GM18526 (cell line): Measurements from ENCODE around the gene TTC33.

Source experiments
- POLR2A ChIP-seq: IDR thresholded peaks from 3 replicates; pipeline ENCODE4 v1.6.1; 2011; ENCODE audit not compliant: insufficient read length; ENCODE audit errors: extremely low read depth

Gene TTC33

DNA sequence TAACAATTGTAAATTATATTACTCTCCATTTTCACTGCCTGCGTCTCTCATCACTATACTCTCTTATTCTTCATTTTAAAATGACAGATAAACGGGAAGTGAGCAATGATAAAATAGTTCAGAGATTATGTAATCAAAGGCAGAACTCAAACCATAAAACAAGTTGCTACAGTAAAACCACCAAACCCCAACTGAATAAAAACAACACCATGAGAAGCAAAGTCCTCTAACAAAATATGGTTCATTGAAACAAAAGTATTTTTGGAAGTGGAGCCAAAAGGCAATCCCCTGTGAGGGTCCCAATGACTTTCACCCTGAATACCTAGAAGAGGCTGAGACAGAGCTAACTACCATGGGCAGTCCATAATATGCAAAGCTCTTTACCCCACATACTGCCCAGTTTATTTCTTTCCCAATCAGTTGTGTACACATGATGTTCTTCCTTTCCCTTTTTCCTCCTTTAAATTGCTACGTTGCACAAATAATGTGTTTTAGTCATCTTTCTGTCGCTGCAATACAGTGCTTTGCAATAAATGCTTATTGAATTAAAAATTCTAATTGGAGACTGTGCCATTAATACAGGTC is 140.1 kb downstream of the TTC33 start:
- TF ChIP-seq POLR2A = no peak

DNA sequence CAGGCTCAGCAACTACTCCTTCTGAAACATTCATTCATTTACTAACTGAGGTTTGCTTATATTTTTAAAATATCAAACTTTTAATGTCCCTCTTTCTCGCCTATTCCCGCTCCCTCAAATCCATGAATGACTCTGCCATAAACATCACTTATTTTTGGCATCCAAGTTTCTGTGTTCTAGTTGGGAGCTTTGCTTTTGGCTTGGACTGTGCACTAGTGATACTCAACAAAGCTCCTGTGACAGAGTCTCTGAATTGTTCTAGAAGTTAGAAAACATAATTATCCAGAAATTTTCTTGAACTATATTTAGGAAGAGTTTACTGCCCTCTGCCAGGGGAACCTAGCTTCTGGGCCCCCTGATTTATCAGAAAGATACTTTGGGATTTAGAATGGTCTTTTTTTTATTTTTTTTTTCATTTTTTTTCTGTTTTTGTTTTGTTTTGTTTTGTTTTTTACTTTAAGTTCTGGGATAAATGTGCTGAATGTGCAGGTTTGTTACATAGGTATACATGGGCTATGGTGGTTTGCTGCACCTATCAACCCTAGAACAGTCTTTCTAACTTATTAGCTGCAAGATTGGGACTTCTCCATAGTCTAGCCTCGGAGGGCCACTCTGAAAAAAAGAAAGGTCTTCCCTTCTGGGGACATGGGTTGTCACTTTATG is 140.7 kb downstream of the TTC33 start:
- no peak for TF ChIP-seq POLR2A

DNA sequence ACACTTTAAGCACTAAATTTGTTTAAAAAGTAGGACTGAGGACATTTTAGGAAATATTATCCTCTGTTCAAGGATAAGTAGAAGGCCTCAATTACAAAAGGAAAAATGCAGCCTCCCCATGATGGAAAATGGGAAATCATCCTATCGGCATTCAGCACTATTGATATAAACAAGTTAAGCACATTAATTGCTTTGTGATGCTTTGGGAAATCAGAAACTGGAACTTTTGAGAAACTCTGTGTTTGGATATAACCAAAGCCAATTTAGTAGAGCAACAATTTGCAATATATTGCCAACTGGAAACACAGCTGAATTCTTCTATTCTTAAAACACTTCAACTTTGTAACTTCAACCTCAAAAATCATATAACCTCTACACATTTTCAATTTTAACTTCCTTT is 141.3 kb downstream of the TTC33 start:
- no peak for TF ChIP-seq POLR2A

DNA sequence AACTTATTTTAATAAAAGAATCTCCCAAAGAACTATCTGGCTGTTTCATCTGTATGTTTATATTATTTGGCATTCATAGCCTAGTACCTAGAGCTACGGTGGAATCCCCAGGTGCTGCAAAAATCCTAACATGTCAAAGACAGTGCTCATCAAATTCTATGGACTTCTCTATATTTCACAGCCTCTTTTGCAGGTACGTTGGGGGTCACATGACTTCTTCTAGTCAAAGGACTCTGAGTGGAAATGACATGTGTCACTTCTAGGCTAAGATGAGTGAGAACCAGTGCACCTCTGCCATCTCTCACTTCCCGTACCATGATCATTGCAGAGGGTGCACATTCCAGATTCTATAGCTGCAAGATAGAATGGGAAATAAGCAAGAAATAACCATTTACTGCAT is 148.6 kb downstream of the TTC33 start:
- no peak for TF ChIP-seq POLR2A

DNA sequence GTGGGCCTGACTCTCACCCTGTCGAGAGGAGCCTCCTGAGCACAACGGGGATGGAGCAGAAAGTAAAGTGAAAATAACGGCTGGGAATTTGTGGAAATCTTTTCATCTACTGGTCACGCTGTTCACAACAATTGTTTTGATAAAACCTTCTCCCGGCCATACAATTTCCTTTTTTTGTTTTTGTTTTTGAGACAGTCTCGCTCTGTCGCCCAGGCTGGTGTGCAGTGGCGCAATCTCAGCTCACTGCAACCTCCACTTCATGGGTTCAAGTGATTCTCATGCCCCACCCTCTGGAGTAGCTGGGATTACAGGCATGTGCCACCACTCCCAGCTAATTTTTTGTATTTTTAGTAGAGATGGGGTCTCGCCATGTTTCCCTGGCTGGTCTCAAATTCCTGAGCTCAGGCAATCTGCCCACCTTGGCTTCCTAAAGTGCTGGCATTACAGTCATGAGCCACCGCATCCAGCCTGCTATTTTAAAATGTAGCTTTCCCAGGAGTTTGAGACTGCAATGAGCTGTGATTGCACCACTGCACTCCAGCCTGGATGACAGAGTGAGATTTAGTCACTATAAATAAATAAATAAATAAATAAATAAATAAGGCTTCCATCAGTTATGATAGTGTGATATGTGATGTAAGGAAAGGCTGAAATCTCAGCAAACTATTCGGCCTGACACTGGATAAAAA is 149.5 kb downstream of the TTC33 start:
- TF ChIP-seq POLR2A = no peak

DNA sequence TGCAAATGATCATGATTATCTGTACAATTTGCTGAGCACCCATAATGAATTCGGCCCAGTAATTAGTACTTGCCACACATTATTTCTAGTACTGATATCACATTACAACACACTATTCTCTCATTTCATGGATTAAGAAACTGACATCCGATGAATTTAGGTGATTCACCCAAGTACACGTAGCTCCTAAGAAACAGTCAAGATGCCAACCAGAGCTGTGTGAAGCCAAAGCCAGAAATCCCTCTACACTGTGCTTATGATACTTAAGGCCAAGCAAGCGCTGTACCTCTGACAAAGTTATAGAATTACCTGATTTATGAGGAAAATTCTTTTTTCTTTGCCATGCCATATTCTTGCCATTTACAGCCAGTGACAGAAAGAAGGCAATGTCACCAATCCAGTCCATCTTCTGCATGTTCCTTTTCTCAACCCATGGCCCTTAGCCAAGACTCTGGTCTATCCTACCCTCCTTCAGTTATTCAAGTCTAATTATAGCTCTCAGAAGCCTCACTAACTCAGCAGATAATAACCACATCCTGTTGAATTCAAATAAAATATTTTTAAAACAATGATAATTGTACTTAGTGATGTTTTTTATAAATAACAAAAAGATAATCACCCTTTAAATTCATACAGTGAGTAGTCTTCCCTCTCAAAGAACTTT is 150.3 kb downstream of the TTC33 start:
- no peak for TF ChIP-seq POLR2A

DNA sequence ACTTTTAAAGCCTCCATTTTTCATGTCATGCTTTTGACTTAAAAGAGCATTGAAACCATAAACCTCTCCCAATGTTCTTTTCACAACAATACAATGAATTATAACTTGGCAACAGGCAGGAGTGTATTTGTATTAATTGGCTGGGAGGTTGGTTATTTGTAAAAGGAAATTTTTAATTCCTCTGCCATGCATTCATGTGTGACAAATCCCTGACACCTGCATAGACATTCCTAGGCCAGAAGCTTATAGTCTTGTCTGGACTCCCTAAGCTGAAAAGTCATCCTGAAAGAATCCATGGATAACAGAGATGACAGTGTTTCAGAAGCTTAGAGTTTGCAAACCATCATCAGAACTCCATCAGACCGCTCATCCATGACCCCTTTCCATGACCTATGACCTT is 152.4 kb downstream of the TTC33 start:
- no peak for TF ChIP-seq POLR2A

DNA sequence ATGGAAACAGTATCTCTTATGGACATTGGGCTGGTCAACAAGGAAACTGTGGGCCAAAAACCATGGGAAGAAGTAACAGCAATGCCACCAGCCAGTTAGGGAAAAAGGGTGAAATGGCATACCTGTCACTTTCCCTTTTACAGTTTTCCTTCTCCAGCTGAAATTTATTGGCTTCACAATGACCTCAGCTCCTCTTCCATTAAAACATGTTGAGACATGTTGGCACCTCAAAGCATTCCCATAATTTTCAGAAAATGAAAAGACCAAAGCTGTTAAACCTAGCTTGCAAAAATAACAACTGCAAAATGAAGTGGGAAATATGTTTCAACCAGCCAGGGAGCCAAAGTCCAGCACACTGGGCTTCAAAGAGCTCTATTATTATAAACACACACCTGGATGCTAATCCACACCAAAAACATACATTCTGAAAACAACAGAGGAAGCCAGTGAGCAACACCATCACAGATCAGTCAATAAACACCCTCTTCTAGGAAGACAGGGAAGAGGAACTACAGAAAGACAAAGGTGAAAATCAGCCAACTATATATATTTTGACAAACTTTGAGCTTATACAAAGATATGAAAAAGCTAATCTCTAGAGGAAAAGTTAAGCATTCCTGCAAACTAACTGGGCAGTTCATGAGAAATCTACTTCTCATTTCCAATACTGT is 154.4 kb downstream of the TTC33 start:
- TF ChIP-seq POLR2A = no peak

DNA sequence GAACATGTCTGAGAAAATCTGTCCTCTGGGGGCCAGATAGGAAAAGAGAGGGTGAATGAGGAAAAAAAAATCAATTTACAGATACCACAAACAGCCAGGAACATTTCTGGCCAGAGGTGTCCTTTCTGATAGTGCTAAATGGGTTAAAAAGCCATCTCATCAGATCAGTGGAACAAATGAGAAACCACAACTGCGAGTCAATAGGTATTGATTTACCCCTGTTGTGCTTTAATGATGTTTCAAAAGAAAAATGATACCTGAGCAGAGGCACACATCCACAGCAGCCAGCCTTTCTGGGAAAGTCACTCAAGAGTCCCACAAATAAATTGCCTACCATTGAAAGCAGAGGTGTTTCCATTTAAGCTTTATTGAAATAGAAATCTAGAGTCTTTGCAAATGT is 155.4 kb downstream of the TTC33 start:
- TF ChIP-seq POLR2A = no peak

DNA sequence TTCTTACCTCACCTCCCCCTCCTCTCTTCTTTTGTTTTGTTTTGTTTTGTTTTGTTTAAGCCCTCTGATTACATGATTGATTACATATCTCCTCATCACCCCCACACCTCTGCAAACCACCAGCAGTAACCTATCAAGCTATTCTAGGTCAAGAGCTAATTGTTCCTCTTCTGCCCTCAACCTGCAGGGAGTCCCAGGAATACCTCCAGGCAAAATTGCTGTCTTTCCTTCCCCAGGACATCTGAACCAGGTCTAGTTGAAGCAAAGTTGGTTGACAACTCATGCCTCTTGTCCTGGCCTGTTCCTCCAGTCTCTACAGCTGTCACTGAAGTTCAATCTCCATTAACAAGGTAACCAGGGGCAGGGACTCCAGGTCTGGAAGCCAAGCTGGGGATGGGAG is 156.1 kb downstream of the TTC33 start:
- no peak for TF ChIP-seq POLR2A

DNA sequence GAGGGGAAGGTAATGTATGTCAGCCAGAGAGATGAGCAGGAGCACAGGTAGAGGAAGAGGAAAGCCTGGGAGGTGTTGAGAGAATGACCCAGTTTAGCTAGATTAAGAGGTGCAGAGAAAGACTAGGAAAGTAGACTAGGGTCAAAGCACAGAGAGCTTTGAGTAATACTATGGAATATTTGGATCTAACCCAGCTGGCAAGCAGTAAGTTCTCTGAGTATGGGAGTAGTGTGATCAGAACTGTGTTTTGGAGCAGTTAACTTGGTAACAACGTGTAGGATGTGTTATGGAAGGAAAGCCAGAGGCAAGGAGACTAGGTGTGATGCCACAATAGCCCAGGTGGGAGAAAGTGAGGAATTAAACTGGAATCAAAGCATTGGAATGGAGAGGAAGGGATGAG is 160.9 kb downstream of the TTC33 start:
- no peak for TF ChIP-seq POLR2A

DNA sequence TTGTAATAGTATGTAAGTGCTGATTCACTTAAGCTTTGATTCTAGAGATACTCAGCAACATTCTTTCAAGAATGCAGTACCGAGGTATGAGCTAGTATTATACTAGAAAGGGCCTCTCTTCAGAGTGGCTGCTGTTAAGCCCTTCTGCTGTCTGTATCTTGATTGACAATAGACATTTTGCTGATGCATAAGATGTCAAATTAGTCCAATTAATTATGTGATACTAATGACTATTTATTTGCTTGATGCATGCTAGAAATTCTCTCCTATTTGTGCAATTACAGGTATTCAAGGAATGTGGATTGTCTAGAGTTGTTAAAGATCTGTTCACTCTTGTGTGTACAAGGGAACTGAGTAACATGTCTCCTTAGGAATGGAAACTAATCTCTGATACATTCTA is 168.4 kb downstream of the TTC33 start:
- TF ChIP-seq POLR2A = no peak

DNA sequence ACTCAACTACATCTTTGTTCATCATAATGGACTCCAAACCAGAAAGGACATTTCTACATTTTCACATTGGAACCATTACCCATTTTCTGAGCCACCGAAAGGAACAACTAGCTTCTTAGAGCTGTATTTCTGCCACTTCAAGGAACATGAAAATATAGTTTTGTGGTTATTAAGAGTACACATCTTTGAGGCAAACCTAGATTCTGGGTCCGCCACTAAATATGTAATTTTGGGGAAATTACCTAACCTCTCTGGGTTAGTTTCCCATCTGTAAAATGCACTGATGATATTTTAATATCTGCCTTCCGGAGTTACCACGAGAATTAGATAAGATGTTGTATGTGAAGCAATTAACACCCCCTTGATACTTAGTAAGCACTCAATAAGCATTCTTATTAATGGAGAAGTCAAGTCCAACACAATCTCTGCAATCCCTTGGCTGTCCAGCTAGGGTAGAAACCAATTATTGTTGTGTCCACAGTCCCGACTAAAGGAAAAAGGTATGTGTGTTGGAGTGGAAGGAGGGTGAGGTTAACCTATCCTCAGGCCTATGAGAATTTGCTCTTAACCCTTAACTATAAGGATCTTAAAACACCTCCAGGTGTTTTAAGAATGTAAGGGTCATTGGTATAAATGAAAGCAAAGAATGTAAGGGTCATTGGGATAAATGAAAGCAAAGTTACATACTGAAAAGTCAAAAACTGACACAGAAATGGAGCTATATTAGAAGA is 170.1 kb downstream of the TTC33 start:
- TF ChIP-seq POLR2A = no peak

DNA sequence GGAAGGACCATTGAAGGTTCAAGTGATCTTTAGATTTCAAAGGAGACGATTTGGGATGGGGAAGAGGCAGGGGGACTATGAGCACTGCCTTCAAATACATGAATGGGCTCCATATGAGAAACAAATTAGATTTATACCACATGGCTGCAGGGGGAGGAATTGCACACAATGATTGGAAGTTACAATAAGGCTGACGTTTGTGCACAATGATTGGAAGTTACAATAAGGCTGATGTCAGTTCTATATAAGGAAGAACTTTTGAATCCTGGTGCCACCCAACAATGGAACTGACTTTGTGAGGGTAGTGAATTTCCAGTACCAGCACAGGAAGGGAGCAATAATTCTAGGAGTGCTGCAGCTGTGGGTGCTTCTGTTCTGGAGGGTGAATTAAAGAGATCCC is 171.7 kb downstream of the TTC33 start:
- no peak for TF ChIP-seq POLR2A
